Thyroid gland (tissue), 4 donors: ENCODE measurements around the gene PLCL1. TPM values are rescaled to one million over a fixed set of nuclear protein-coding genes. Genes with fewer than 3 reads are reported as not detected.

ENCODE experiments used
- DNase-seq, 2 donors: peaks; one replicate each; pipeline ENCODE4 v3.0.0-alpha.2; 2019
- H3K27ac ChIP-seq, 3 donors: fragments of 200-600 bp; sonication (generic); 1 replicate in 2 of 3; 2 replicates in 1 of 3; pipeline ENCODE4 v1.5.1; 2016 to 2019; ENCODE audit warnings: mild to moderate bottlenecking in 1 of 3, moderate library complexity in 1 of 3
- H3K27me3 ChIP-seq: fragments of 200-600 bp; sonication (generic); one replicate; pipeline ENCODE4 v1.5.1; 2019
- H3K36me3 ChIP-seq, 2 donors: fragments of 200-600 bp; sonication (generic); one replicate each; pipeline ENCODE4 v1.5.1; 2016 to 2019
- H3K4me1 ChIP-seq, 2 donors: fragments of 200-600 bp; sonication (generic); one replicate each; pipeline ENCODE4 v1.5.1; 2017 to 2019
- H3K4me3 ChIP-seq, 3 donors: fragments of 200-600 bp; sonication (generic); replicated peaks in 1 of 3; 1 replicate in 2 of 3; 2 replicates in 1 of 3; pipeline ENCODE4 v1.5.1; 2016; ENCODE audit warnings: mild to moderate bottlenecking in 1 of 3
- H3K9me3 ChIP-seq: fragments of 200-600 bp; sonication (generic); one replicate; pipeline ENCODE4 v1.5.1; 2017
- POLR2A ChIP-seq, 2 donors: fragments of 450-650 bp; IDR thresholded peaks; one replicate each; pipeline ENCODE4 v1.6.1; 2017; ENCODE audit warnings: antibody characterized with exemption in 2 of 2, mild to moderate bottlenecking in 2 of 2, moderate library complexity in 1 of 2
- WGBS, 2 donors: methylation state at CpG; one replicate each; pipeline ENCODE4 v1.1.5; 2017; 5-methylcytosine and 5-hydroxymethylcytosine counted together
- intact Hi-C: fragments of 100-400 bp; cut with DNase I; formaldehyde crosslinking; loops from one replicate; pipeline ENCODE4 v1.15.1; 2023
- total RNA-seq, 4 donors: library from RNA; depleted of rRNA; stranded (reverse); fragments of >200 nt; gene quantifications; one replicate each; pipeline ENCODE4 v1.2.3, GENCODE V29; 2016
- TF ChIP-seq, protein P1 (sequence below), 6 experiments: fragments of 200-600 bp in 3 of 6; fragments of 450-650 bp in 3 of 6; sonication (generic) in 3 of 6; IDR thresholded peaks; one replicate each; pipeline ENCODE4 v1.5.1; 2016 to 2019; ENCODE audit warnings: antibody characterized with exemption in 6 of 6, mild to moderate bottlenecking in 2 of 6, inconsistent platforms in 1 of 6, moderate library complexity in 1 of 6

The PLCL1 gene
- total RNA-seq, 4 donors from 2014 or later = 9.1 to 11.8 (median 9.9) TPM

DNA sequence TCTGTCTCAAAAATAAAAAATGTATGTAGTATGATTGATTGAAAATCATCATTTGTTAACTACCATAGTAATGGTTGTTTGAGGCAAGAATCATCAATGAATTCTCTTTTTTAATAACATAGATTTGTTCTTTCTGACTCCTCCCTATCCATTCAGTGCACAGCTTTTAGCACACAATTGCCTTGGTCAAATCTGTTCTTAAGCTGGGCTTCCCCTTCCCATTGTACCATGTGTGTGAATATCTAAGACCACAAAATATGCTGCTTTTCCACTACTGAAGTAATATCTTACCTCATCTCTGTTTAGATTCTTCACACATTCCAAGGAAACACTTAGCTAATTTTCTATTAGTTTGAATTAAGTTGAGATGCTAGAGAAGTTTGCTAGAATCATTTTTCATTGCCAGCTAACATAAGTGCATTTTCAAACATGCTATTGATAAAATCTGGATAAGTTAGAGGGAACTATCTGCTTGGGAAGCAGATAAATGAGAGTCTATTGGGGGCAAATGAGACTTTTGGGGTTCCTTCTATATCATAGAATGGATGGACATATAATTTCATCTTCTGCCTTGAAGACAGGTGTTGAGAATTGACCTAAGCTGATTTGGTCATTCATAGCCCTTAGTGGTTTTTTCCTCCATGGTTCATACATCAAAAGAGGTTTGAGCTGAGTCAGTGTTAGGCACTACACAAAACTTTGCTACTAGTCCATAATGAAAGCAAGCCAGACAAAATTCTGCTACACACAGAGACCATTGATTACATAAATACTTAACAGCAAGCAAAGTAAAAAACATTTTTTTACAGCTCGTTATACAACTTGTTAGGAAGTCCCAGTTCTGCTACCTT, 231.9 kb downstream of the PLCL1 start:
- WGBS, 2 donors = 0 to 44% methylated on average over 1 of the region's 1 CpG
- TF ChIP-seq POLR2A (IDR thresholded peaks at IDR 0.05) = no peak
- TF ChIP-seq, protein P1, sequence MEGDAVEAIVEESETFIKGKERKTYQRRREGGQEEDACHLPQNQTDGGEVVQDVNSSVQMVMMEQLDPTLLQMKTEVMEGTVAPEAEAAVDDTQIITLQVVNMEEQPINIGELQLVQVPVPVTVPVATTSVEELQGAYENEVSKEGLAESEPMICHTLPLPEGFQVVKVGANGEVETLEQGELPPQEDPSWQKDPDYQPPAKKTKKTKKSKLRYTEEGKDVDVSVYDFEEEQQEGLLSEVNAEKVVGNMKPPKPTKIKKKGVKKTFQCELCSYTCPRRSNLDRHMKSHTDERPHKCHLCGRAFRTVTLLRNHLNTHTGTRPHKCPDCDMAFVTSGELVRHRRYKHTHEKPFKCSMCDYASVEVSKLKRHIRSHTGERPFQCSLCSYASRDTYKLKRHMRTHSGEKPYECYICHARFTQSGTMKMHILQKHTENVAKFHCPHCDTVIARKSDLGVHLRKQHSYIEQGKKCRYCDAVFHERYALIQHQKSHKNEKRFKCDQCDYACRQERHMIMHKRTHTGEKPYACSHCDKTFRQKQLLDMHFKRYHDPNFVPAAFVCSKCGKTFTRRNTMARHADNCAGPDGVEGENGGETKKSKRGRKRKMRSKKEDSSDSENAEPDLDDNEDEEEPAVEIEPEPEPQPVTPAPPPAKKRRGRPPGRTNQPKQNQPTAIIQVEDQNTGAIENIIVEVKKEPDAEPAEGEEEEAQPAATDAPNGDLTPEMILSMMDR (IDR thresholded peaks at IDR 0.05) = no peak
- no peaks in the 10 kb centered on the region for H3K27me3 ChIP-seq

GRCh38 chr2:198040835-198041234, 236.4 kb downstream of the PLCL1 start:
- no peak for DNase-seq
- Histone ChIP-seq H3K4me3 (no peak overlapping the region), H3K36me3 (no peaks in the 10 kb centered on the region), H3K4me1 (peaks cover 0 to 5% of the 10 kb centered on the region in 2 donors), H3K27me3 (no peaks in the 10 kb centered on the region), H3K27ac (no peak overlapping the region), H3K9me3 (no peaks in the 10 kb centered on the region)
- intact Hi-C loops = no loop called here
- 53 to 80% methylated on average over 2 of the region's 2 CpGs for WGBS, 2 donors
- TF ChIP-seq, protein P1 (IDR thresholded peaks at IDR 0.05) = no peak
- no peak for TF ChIP-seq POLR2A (IDR thresholded peaks at IDR 0.05)

More for the DNA sequence above, 231.9 kb downstream of the PLCL1 start:
- no peaks in the 10 kb centered on the region for H3K9me3 ChIP-seq
- intact Hi-C loops = no loop called here
- no peaks in the 10 kb centered on the region for H3K36me3 ChIP-seq
- DNase-seq = no peak
- H3K4me1 ChIP-seq = peaks cover 0 to 5% of the 10 kb centered on the region in 2 donors
- no peak overlapping the region for H3K27ac ChIP-seq
- no peak overlapping the region for H3K4me3 ChIP-seq

DNA sequence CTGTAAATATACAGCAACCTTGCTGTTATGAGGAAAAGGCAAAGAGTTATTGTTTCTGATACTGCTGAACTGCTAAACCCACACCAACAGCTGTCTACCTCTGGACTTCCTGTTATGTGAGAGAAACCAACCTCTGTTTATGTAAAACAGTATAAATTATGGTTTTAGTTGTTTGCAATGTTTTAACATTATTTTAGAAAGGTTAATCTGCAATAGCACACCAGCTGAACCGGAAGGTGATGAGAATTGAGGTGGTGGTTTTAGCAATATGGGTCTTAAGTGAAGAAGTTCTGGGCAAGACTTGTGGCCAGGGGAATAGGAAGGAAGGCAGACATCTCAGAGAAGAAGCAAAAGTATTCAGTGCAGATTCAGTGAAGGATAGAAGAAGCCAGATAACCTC, 237.8 kb downstream of the PLCL1 start:
- Histone ChIP-seq H3K9me3 (no peaks in the 10 kb centered on the region), H3K27me3 (no peaks in the 10 kb centered on the region), H3K4me3 (no peak overlapping the region), H3K4me1 (peaks cover 0 to 5% of the 10 kb centered on the region in 2 donors), H3K27ac (no peak overlapping the region), H3K36me3 (no peaks in the 10 kb centered on the region)
- intact Hi-C loops = no loop called here
- WGBS, 2 donors = 45 to 53% methylated on average over 1 of the region's 1 CpG
- DNase-seq = no peak
- TF ChIP-seq, protein P1 (IDR thresholded peaks at IDR 0.05) = no peak
- no peak for TF ChIP-seq POLR2A (IDR thresholded peaks at IDR 0.05)

DNA sequence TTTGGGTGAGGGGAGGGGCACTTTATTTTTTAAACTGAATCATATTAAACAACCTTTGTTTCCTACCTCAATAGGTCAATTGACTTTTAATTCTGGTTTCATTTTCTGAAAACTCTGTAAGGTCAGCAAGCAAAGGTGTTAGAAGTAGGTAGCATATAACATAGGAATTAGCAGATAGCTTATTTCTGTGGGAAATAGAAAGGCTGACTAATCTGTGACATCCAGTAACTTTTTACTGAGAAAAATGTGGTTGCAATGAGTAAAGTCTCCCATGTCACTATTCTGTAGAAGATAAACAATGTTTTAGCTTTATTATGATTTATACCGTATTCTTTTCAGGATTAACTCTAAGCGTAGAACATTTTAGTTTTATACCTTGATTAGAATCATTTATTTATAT, 240.4 kb downstream of the PLCL1 start:
- no peak overlapping the region for H3K27ac ChIP-seq
- DNase-seq = no peak
- no peak for TF ChIP-seq POLR2A (IDR thresholded peaks at IDR 0.05)
- TF ChIP-seq, protein P1 (IDR thresholded peaks at IDR 0.05) = no peak
- intact Hi-C loops = no loop called here
- 88 to 96% methylated on average over 2 of the region's 2 CpGs for whole genome bisulfite sequencing, 2 donors
- no peaks in the 10 kb centered on the region for H3K9me3 ChIP-seq
- no peaks in the 10 kb centered on the region for H3K4me1 ChIP-seq
- H3K4me3 ChIP-seq = no peak overlapping the region
- no peaks in the 10 kb centered on the region for H3K36me3 ChIP-seq
- H3K27me3 ChIP-seq = no peaks in the 10 kb centered on the region

- H3K27ac ChIP-seq = no peak overlapping the region
- H3K36me3 ChIP-seq = no peaks in the 10 kb centered on the region
- no peaks in the 10 kb centered on the region for H3K9me3 ChIP-seq
- no peaks in the 10 kb centered on the region for H3K4me1 ChIP-seq
- no peaks in the 10 kb centered on the region for H3K27me3 ChIP-seq
- no peak for DNase-seq
- no peak for TF ChIP-seq POLR2A (IDR thresholded peaks at IDR 0.05)
- TF ChIP-seq, protein P1 (IDR thresholded peaks at IDR 0.05) = no peak
- intact Hi-C loops = no loop called here
- no peak overlapping the region for H3K4me3 ChIP-seq
Measured at GRCh38 chr2:198045227-198045626, 240.8 kb downstream of the PLCL1 start.
